ENCODE results near the gene KPRP.

KPRP gene

GRCh38 chr1:152776361-152776760 lies 18.5 kb downstream of the KPRP start:
- DNase-seq, result no peak

GRCh38 chr1:152777510-152778137 lies 19.8 kb downstream of the KPRP start:
- DNase-seq, result no peak

- DNase-seq, result no peak
These were observed 25.3 kb downstream of the KPRP start for GRCh38 chr1:152783095-152783494.

GRCh38 chr1:152786077-152786476 lies 28.3 kb downstream of the KPRP start, which contains the start of gene LCE1E:
TSS of gene LCE1E (plus strand) at chr1:152786257. CDS start at chr1:152787300, 1,043 bp downstream.
- DNase-seq, result no peak

- DNase-seq, result no peak
These were observed 37.9 kb downstream of the KPRP start for GRCh38 chr1:152795686-152796085.

GRCh38 chr1:152796421-152796820 lies 38.6 kb downstream of the KPRP start, which contains the start of gene LCE1D:
TSS of gene LCE1D (plus strand) at chr1:152796721. CDS start at chr1:152797795, 1,074 bp downstream.
- no peak for DNase-seq

- DNase-seq, result no peak
These were observed 43.5 kb downstream of the KPRP start for GRCh38 chr1:152801333-152801732.

- DNase-seq, result no peak
These were observed 48.8 kb downstream of the KPRP start, which contains the start of gene LCE1C for GRCh38 chr1:152806576-152806975. TSS of gene LCE1C (minus strand) at chr1:152806651. CDS start at chr1:152805478, 1,173 bp downstream.

- DNase-seq, result no peak
These were observed 53.2 kb downstream of the KPRP start for GRCh38 chr1:152811050-152811449.

Measured in activated CD8-positive, alpha-beta memory T cell treated with anti-CD3 and anti-CD28 coated beads, Interleukin-2, amount 50 U/mL, for 4 hours (primary cell).